IPS-18c (cell line): ENCODE measurements around the gene TRDMT1.
"Not testable (repeated sequence)": the region's sequence is repeated elsewhere in the genome, so short reads cannot be mapped to it uniquely, and the experiment has no call there.

Experiments used
- H3K4me3 ChIP-seq: 2 replicates; pipeline ENCODE4 v1.7.0; 2013; ENCODE audit warnings: low read depth, mild to moderate bottlenecking, low read length, moderate library complexity; ENCODE audit not compliant: insufficient read depth
- H3K9me3 ChIP-seq: one replicate; pipeline ENCODE4 v1.6.1; 2013; ENCODE audit warnings: mild to moderate bottlenecking, low read length, moderate library complexity; ENCODE audit not compliant: control insufficient read depth, insufficient read depth

Gene TRDMT1

GRCh38 chr10:17128261-17128660 is 73.2 kb downstream of the TRDMT1 start:
- Histone ChIP-seq H3K9me3 (no peaks in the 10 kb centered on the region), H3K4me3 (no peak overlapping the region)

- no peak overlapping the region for H3K4me3 ChIP-seq
- H3K9me3 ChIP-seq, result no peaks in the 10 kb centered on the region
These were observed 75.1 kb downstream of the TRDMT1 start for GRCh38 chr10:17126327-17126726.

GRCh38 chr10:17125206-17125893 is 76.1 kb downstream of the TRDMT1 start:
- no peaks in the 10 kb centered on the region for H3K9me3 ChIP-seq
- H3K4me3 ChIP-seq, result no peak overlapping the region

DNA sequence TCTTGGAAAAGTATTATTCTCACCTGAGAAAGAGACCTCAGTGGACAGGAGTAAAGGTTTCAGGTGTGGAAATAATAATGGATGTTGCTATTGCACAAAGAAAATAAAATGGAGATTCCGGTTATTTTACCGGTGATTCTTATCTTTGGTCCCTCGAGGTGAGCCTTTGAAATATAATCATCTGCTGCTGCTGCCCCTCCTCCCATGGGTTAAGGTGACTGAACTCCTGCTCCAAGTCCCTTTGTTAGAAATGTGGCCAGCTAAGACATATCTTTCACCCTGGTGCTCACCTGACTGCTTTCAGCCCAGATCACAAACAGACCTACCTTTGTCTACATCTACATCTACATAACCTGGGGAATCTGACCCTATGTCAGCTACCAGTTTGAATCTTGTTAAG is 77.5 kb downstream of the TRDMT1 start:
- H3K4me3 ChIP-seq, result no peak overlapping the region
- no peaks in the 10 kb centered on the region for H3K9me3 ChIP-seq

GRCh38 chr10:17122726-17123661 is 78.5 kb downstream of the TRDMT1 start:
- Histone ChIP-seq H3K4me3 (no peak overlapping the region), H3K9me3 (no peaks in the 10 kb centered on the region)

DNA sequence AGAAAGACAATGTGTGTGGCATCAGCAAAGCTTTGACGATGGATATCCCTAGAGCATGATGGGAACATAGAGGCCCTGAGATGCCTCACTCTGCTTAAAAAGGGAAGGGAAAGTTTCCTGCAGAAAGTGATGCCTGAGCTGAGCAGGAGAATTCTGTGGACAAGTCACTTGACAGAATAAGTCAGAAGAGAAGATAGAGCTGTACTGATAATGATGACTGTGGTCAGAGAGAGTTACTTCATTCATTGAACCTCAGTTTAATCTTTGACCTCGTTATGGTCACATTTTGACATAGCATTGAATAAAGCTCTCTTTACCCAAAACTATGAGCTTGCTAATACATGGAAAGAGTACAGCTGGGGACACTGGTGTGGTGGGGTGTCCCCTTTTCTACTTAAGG is 79.4 kb downstream of the TRDMT1 start:
- H3K9me3 ChIP-seq, result no peaks in the 10 kb centered on the region
- no peak overlapping the region for H3K4me3 ChIP-seq

DNA sequence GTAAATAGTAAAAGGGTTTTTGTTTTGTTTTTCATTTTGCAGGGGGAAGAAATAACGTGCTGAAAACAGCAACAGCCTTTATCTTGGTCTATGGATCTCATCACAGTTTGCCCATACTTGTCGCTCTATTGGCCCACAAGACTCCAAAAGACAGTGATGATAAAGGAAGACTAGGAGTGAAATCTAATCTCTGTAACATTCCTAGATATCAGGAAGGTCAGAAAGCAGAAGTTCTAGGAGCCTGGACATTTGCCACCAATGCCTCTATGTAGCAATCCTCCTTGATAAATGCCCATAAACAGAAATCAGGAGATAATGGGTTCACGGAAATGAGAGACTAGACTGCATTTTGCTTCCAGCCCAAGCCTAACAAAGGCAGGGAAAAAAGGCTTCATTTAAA is 80.8 kb downstream of the TRDMT1 start:
- no peaks in the 10 kb centered on the region for H3K9me3 ChIP-seq
- H3K4me3 ChIP-seq, result no peak overlapping the region

DNA sequence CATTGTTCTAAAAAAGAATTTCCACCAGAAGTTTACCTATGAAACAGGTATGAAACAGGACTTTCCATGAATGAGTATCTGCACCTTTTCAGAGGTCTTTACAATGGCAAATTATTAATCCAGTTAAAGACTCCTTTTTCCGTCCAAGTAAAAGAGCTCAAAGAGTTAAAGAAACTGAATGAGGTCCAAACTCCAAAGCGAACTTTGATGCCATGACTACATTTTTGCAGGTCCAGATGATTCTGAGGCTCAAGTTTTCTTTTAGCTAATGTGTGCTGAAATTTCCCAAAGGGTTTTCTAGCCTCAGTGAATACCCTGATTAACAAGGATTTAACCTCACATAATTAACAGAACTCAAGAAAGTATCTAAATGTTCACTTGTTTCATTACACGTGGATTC is 81.6 kb downstream of the TRDMT1 start:
- no peaks in the 10 kb centered on the region for H3K9me3 ChIP-seq
- no peak overlapping the region for H3K4me3 ChIP-seq

DNA sequence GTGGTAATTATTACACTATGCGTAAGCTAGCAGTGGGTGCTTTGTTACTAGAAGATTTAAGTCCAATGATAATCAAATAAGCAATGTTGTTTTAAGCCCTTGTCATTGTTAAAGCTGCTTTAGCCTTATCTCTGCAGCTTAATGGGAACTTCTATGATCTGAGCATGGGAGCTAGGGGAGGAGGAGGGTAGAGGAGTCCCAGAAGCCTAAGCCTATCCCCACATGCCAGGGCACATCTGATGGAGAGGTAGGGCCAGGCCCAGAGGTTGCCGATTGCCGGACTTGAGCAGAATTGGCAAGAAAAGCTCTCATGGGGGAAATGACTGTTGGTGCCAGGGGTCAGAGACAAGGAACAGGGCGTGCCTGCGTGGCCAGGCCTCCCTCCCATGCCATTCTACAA is 85.3 kb downstream of the TRDMT1 start:
- H3K4me3 ChIP-seq, result no peak overlapping the region

GRCh38 chr10:17115683-17116082 is 85.8 kb downstream of the TRDMT1 start:
- H3K4me3 ChIP-seq, result no peak overlapping the region

More for the DNA sequence above, 85.3 kb downstream of the TRDMT1 start:
- no peaks in the 10 kb centered on the region for H3K9me3 ChIP-seq

DNA sequence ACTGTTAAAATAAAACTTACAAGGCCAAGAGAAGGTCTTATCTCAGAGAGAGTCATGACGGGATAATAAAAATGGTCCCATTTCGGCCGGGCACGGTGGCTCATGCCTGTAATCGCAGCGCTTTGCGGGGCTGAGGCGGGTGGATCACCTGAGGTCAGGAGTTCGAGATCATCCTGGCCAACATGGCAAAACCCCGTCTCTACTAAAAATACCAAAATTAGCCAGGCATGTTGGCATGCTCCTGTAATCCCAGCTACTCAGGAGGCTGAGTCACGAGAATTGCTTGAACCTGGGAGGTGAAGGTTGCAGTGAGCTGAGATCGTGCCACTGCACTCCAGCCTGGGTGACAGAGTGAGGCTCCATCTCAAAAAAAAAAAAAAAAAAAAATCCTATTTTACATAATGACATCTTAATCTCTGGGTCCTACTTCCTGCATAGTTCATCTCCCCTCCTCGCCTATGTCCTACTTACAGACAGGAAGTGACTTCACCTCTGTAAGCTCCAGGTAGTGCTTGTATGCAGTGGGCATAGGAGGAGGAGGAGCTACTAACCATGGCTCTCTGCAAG is 86.5 kb downstream of the TRDMT1 start:
- not testable (repeated sequence) for H3K9me3 ChIP-seq, H3K4me3 ChIP-seq

More at GRCh38 chr10:17115683-17116082, 85.8 kb downstream of the TRDMT1 start:
- H3K9me3 ChIP-seq, result no peaks in the 10 kb centered on the region

GRCh38 chr10:17113889-17114540 is 87.5 kb downstream of the TRDMT1 start:
- Histone ChIP-seq H3K9me3 (no peaks in the 10 kb centered on the region), H3K4me3 (no peak overlapping the region)

DNA sequence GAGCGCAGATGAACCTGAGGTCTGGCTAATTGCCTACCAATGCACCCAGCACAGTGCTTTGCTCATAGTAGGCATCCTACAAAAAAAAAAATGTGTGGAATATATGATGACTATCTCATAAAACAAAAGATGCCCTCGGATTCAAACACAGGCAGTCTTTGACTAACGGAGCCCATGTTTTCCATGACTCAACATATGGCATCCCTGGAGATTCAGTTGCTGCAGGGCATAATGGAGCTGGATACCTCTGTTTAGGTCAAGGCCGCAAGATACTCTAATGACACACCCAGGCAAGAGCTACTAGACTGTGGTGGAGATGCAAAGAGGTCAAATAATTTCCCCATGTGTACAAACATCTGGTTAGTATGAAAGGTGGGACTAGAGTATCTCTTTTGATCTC is 88.1 kb downstream of the TRDMT1 start:
- H3K9me3 ChIP-seq, result no peaks in the 10 kb centered on the region
- H3K4me3 ChIP-seq, result no peak overlapping the region

GRCh38 chr10:17112566-17112965 is 88.9 kb downstream of the TRDMT1 start:
- H3K9me3 ChIP-seq, result no peaks in the 10 kb centered on the region
- no peak overlapping the region for H3K4me3 ChIP-seq

GRCh38 chr10:17109475-17110207 is 91.8 kb downstream of the TRDMT1 start:
- H3K4me3 ChIP-seq, result no peak overlapping the region
- no peaks in the 10 kb centered on the region for H3K9me3 ChIP-seq

GRCh38 chr10:17109046-17109445 is 92.4 kb downstream of the TRDMT1 start:
- Histone ChIP-seq H3K9me3 (no peaks in the 10 kb centered on the region), H3K4me3 (no peak overlapping the region)

DNA sequence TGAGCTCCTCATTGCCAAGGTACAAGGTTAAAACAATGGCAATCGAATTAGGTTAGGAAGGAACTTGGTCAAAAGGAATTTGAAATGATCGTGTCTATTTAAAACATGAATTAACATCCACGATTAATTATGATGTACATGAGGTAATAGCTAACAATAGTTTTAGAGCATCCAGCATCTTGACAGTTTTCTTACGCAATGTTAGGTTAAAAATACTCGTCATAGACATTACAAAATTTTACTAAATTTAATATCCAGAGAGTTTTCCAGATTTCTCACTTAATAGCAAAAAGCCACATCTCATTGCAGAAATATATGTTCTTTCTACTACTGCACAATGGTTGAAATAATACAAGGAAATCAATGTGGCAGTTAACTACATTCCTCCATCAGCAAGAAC is 94.5 kb downstream of the TRDMT1 start:
- H3K4me3 ChIP-seq, result no peak overlapping the region
- H3K9me3 ChIP-seq, result no peaks in the 10 kb centered on the region
